HepG2 (cell line): ENCODE measurements around the gene FXN. TPM values are rescaled to one million over a fixed set of nuclear protein-coding genes. Genes with fewer than 3 reads are reported as not detected.
"Not testable (repeated sequence)": the region's sequence is repeated elsewhere in the genome, so short reads cannot be mapped to it uniquely, and the experiment has no call there.

Source experiments
- ATAC-seq: fragments of 200-7000 bp; cut with Tn5 transposase; 3 replicates; pipeline ENCODE4 v1.9.1; 2020; ENCODE audit warnings: mild to moderate bottlenecking, moderate library complexity
- BruUV-seq: library from RNA; stranded (reverse); fragments of 400-500 nt; replicated peaks from 2 replicates; lab custom pipeline; 2021; lab: Mats Ljungman, UMichigan
- CTCF ChIA-PET: fragments of 300-600 bp; formaldehyde crosslinking; extraction: SDS; loops from one replicate; lab custom pipeline; 2021; ENCODE audit warnings: low total read pairs, inconsistent platforms, low intra/inter-chr PET ratio; lab: Yijun Ruan, JAX
- POLR2A ChIA-PET: fragments of 350-600 bp; sonication (Branson Sonifier 250); formaldehyde crosslinking; loops from one replicate; lab custom pipeline; 2020; ENCODE audit warnings: antibody characterized with exemption, inconsistent platforms; lab: Yijun Ruan, JAX
- DNase-seq: peaks from one replicate; pipeline ENCODE4 v3.0.0-alpha.2; 2015; ENCODE audit warnings: low spot score
- FAIRE-seq: peaks from 3 replicates; lab custom pipeline; 2011; peaks lifted over from hg19 to GRCh38; lab: Jason Lieb, UNC
- H2AFZ ChIP-seq: one replicate; pipeline ENCODE4 v1.6.1; 2011; ENCODE audit warnings: low read length, inconsistent platforms
- H3K27ac ChIP-seq: fragments of 300-600 bp; 3 replicates; pipeline ENCODE4 v1.8.0; 2011; ENCODE audit warnings: mixed run types, mild to moderate bottlenecking, mixed read lengths, low read length, inconsistent platforms; ENCODE audit not compliant: insufficient read depth; ENCODE audit errors: extremely low read length
- H3K27me3 ChIP-seq, 2 experiments: fragments of 200-600 bp in 1 of 2; 2 replicates in 1 of 2; 3 replicates in 1 of 2; pipeline versions ENCODE4 v1.6.0 to v1.8.0; 2011; ENCODE audit warnings: low read length in 2 of 2, mild to moderate bottlenecking in 2 of 2, moderate library complexity in 2 of 2, inconsistent platforms in 1 of 2; ENCODE audit not compliant: insufficient read depth in 2 of 2, control insufficient read depth in 1 of 2
- H3K36me3 ChIP-seq, 2 experiments: fragments of 200-600 bp in 1 of 2; replicated peaks in 1 of 2; 2 replicates in 1 of 2; 3 replicates in 1 of 2; pipeline versions ENCODE4 v1.5.1 to v1.8.0; 2011; ENCODE audit warnings: low read length in 2 of 2, inconsistent platforms in 1 of 2; ENCODE audit not compliant: insufficient read depth in 2 of 2, control insufficient read depth in 1 of 2
- H3K4me1 ChIP-seq: 2 replicates; pipeline ENCODE4 v1.5.1; 2012; ENCODE audit warnings: low read length, inconsistent platforms; ENCODE audit not compliant: insufficient read depth
- H3K4me2 ChIP-seq: 2 replicates; pipeline ENCODE4 v1.6.0; 2011; ENCODE audit warnings: low read depth, low read length, inconsistent platforms
- H3K4me3 ChIP-seq, 3 experiments: fragments of 200-600 bp in 1 of 3; sonication (generic), shearing (Covaris generic) in 1 of 3; replicated peaks in 1 of 3; 2 replicates each; pipeline ENCODE4 v1.5.1; 2011 to 2016; ENCODE audit warnings: low read length in 3 of 3, inconsistent platforms in 2 of 3, low read depth in 2 of 3, mild to moderate bottlenecking in 2 of 3, control low read depth in 1 of 3, mixed read lengths in 1 of 3; ENCODE audit not compliant: insufficient read depth in 1 of 3
- H3K79me2 ChIP-seq: one replicate; pipeline ENCODE4 v1.6.1; 2011; ENCODE audit warnings: low read length, inconsistent platforms; ENCODE audit not compliant: insufficient read depth
- H3K9ac ChIP-seq: 2 replicates; pipeline ENCODE4 v1.6.0; 2011; ENCODE audit warnings: mild to moderate bottlenecking, low read depth, low read length, inconsistent platforms; ENCODE audit not compliant: insufficient read depth
- H3K9me3 ChIP-seq: 2 replicates; pipeline ENCODE4 v1.5.1; 2012; ENCODE audit warnings: mild to moderate bottlenecking, low read length
- H4K20me1 ChIP-seq: 2 replicates; pipeline ENCODE4 v1.6.0; 2011; ENCODE audit warnings: inconsistent platforms, mild to moderate bottlenecking, low read length, moderate library complexity; ENCODE audit not compliant: insufficient read depth
- BCL6 ChIP-seq: IDR thresholded peaks from 2 replicates; pipeline ENCODE4 v1.6.1; 2016; ENCODE audit warnings: missing genetic modification reagents, missing compliant biosample characterization
- EHMT2 ChIP-seq: fragments of 200-600 bp; sonication (generic); IDR thresholded peaks from 2 replicates; pipeline ENCODE4 v1.7.0; 2017; ENCODE audit warnings: antibody characterized with exemption, low read depth, low read length, borderline replicate concordance
- HNF4A ChIP-seq: sonication (generic); formaldehyde crosslinking; IDR thresholded peaks from 2 replicates; pipeline ENCODE4 v1.4.0; 2020; ENCODE audit warnings: missing genetic modification reagents
- KAT2B ChIP-seq: fragments of 150-350 bp; IDR thresholded peaks from 2 replicates; pipeline ENCODE4 v1.6.1; 2014; ENCODE audit warnings: low read depth, low read length, borderline replicate concordance
- MAFK ChIP-seq, 2 experiments: IDR thresholded peaks in 1 of 2; conservative IDR thresholded peaks in 1 of 2; 2 replicates each; pipeline ENCODE4 v1.6.1; 2011; ENCODE audit warnings: improper control_type of control experiment in 2 of 2, low read length in 2 of 2
- PHF21A ChIP-seq: sonication (generic); formaldehyde crosslinking; IDR thresholded peaks from 2 replicates; pipeline ENCODE4 v1.5.0; 2020; ENCODE audit warnings: mild to moderate bottlenecking, missing genetic modification reagents
- TBX3 ChIP-seq: fragments of 450-650 bp; IDR thresholded peaks from 2 replicates; pipeline ENCODE4 v1.6.1; 2017; ENCODE audit warnings: antibody characterized with exemption, mild to moderate bottlenecking, inconsistent platforms, borderline replicate concordance
- ZBTB37 ChIP-seq: sonication (generic); formaldehyde crosslinking; IDR thresholded peaks from 2 replicates; pipeline ENCODE4 v1.4.0; 2020; ENCODE audit warnings: mild to moderate bottlenecking, missing genetic modification reagents
- WGBS: methylation state at CpG from one replicate; pipeline ENCODE4 v1.1.6; 2017; ENCODE audit warnings: low lambda C conversion rate; 5-methylcytosine and 5-hydroxymethylcytosine counted together
- in situ Hi-C: cut with HindIII; loops from 2 replicates; pipeline ENCODE4 v1.10.0; 2017; ENCODE audit warnings: low pct_unique_long_range_greater_than_20kb; ENCODE audit not compliant: extremely low pct_ligation_motif_present
- intact Hi-C: fragments of 100-400 bp; cut with micrococcal nuclease; formaldehyde crosslinking; loops from one replicate; pipeline ENCODE4 v1.10.0; 2022; ENCODE audit not compliant: unreplicated experiment
- polyA plus RNA-seq, 8 experiments: library from polyadenylated mRNA; depleted of rRNA in 3 of 8; stranded (reverse) in 7 of 8; unstranded in 1 of 8; fragments of >200 nt; fragmentation: Illumina TruSeq in 4 of 8; extraction: Trizol in 4 of 8; gene quantifications; 2 replicates each; pipeline versions ENCODE4 v1.2.1 to v1.2.3, GENCODE V29; 2011 to 2016; ENCODE audit warnings: low read depth in 4 of 8, missing spikeins in 1 of 8, mixed read lengths in 1 of 8; ENCODE audit not compliant: insufficient read depth in 1 of 8
- total RNA-seq, 5 experiments: library from RNA; depleted of rRNA; stranded (reverse); fragments of >200 nt; fragmentation: Illumina TruSeq; extraction: Trizol; gene quantifications; 2 replicates each; pipeline ENCODE4 v1.2.3, GENCODE V29; 2016; ENCODE audit warnings: low read depth in 1 of 5
- TF ChIP-seq, protein P1 (sequence below): sonication (generic); formaldehyde crosslinking; IDR thresholded peaks from 2 replicates; pipeline ENCODE4 v1.4.0; 2020; ENCODE audit warnings: missing genetic modification reagents, mild to moderate bottlenecking, borderline replicate concordance

FXN gene
- total and polyA plus RNA-seq, 2 of the 13 experiments (the other 11 are each of a cell fraction or from before 2014, with no cell fraction given), result 24.1 to 26.0 TPM

DNA sequence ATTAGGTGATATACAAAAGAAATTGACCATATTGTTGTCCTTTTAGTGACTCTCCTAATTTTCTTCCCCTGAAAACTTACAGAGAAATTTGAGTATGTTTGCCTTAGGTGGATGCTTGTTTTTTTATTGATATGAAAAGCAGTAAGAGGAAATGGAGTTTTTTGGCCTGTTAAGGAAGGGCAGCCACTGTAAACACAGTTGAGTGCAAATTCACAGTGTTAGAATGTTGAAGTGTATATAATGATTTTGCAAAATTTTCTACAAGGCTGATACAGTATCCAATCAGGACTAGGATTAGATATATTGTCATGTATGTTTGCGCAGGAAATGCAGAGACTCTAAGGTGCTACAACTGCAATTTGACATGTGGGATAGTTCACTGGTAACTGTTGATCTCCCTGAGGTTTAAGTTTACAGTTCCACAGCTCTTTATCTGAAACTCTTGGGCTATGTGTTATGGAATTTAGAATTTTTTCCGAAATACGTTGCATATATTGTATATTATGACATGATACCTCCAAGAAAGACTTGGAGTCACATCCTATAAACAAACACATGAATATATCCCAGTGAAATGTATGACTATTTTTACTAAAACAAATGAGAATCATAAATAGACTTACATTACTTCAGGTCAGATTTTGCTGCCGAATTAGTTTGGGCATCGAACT lies 62.5 kb downstream of the FXN start:
- ATAC-seq (no peak), DNase-seq (no peak), FAIRE-seq (no peak)
- H3K36me3 ChIP-seq, result no peaks in the 10 kb centered on the region
- no peak overlapping the region for H2AFZ ChIP-seq
- no peaks in the 10 kb centered on the region for H3K79me2 ChIP-seq
- no peak overlapping the region for H3K9ac ChIP-seq
- CTCF ChIA-PET, result no interaction called here
- no TSS peak for BruUV-seq
- peaks cover 28% of the 10 kb centered on the region for H3K4me1 ChIP-seq
- no peaks in the 10 kb centered on the region for H3K9me3 ChIP-seq
- no peaks in the 10 kb centered on the region for H3K27me3 ChIP-seq
- intact Hi-C loops, result no loop called here
- TF ChIP-seq EHMT2 (no peak), ZBTB37 (no peak), MAFK (conservative IDR thresholded peaks at IDR 0.05 in 1 of 2, IDR thresholded peaks at IDR 0.05 in 1 of 2; ENCODE audit: low read length in 2 of 2) (no peak)
- WGBS, result 98% methylated on average over 5 of the region's 5 CpGs
- no peak overlapping the region for H3K4me2 ChIP-seq
- no peaks in the 10 kb centered on the region for H4K20me1 ChIP-seq
- no peak overlapping the region for H3K27ac ChIP-seq
- in situ Hi-C loops, result no loop called here
- no peak overlapping the region for H3K4me3 ChIP-seq
- POLR2A ChIA-PET, result no interaction called here

DNA sequence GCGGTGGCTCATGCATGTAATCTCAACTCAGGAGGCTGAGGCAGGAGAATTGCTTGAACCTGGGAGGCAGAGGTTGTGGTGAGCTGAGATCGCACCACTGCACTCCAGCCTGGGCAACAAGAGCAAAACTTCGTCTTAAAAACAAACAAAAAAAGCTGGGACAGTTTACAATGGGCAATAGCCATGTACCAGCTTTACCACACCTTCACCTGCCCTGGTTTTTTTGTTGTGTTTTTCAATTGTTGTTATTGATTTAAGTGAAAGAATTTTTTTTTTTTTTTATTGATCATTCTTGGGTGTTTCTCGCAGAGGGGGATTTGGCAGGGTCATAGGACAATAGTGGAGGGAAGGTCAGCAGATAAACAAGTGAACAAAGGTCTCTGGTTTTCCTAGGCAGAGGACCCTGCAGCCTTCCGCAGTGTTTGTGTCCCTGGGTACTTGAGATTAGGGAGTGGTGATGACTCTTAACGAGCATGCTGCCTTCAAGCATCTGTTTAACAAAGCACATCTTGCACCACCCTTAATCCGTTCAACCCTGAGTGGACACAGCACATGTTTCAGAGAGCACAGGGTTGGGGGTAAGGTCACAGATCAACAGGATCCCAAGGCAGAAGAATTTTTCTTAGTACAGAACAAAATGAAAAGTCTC lies 67.9 kb downstream of the FXN start:
- in situ Hi-C loops, H3K79me2 ChIP-seq, H3K36me3 ChIP-seq, H3K9me3 ChIP-seq, CTCF ChIA-PET, FAIRE-seq, H3K27me3 ChIP-seq, BruUV-seq, DNase-seq, H2AFZ ChIP-seq, intact Hi-C loops, H3K4me3 ChIP-seq, H4K20me1 ChIP-seq: not testable (repeated sequence)
- peak; percentile 67 for ATAC-seq
- POLR2A ChIA-PET, result interaction anchor here (0.7 to 4.0 kb wide), 6 partner anchors 17 to 87 kb away, joined by 3 to 41 read pairs (median 11); no protein-coding TSS in a partner anchor
- Histone ChIP-seq H3K4me2 (peak overlapping the region; percentile 97), H3K9ac (peak overlapping the region; percentile 80; the same call in 1 of the 2 replicates), H3K4me1 (peaks cover 53% of the 10 kb centered on the region), H3K27ac (peak overlapping the region; percentile 100)
- WGBS, result 33% methylated on average over 4 of the region's 7 CpGs
- TF ChIP-seq HNF4A (peak; percentile 19; the same call in 1 of the 2 replicates), BCL6 (peak; percentile 71), TBX3 (0 out of 2 replicates have a peak, but pooled peaks have one; percentile 12), PHF21A (CRISPR knock-in tag) (0 out of 2 replicates have a peak, but pooled peaks have one; percentile 12), KAT2B (peak; percentile 39; the same call in 1 of the 2 replicates)
- TF ChIP-seq, protein P1, sequence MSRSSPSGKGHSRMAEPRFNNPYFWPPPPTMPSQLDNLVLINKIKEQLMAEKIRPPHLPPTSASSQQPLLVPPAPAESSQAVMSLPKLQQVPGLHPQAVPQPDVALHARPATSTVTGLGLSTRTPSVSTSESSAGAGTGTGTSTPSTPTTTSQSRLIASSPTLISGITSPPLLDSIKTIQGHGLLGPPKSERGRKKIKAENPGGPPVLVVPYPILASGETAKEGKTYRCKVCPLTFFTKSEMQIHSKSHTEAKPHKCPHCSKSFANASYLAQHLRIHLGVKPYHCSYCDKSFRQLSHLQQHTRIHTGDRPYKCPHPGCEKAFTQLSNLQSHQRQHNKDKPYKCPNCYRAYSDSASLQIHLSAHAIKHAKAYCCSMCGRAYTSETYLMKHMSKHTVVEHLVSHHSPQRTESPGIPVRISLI (CRISPR knock-in tag), result peak; percentile 82; the same call in 1 of the 2 replicates
